ENCODE data around the gene ATP8B3.

- TF ChIP-seq, protein P1, sequence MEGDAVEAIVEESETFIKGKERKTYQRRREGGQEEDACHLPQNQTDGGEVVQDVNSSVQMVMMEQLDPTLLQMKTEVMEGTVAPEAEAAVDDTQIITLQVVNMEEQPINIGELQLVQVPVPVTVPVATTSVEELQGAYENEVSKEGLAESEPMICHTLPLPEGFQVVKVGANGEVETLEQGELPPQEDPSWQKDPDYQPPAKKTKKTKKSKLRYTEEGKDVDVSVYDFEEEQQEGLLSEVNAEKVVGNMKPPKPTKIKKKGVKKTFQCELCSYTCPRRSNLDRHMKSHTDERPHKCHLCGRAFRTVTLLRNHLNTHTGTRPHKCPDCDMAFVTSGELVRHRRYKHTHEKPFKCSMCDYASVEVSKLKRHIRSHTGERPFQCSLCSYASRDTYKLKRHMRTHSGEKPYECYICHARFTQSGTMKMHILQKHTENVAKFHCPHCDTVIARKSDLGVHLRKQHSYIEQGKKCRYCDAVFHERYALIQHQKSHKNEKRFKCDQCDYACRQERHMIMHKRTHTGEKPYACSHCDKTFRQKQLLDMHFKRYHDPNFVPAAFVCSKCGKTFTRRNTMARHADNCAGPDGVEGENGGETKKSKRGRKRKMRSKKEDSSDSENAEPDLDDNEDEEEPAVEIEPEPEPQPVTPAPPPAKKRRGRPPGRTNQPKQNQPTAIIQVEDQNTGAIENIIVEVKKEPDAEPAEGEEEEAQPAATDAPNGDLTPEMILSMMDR (IDR thresholded peaks at IDR 0.05), result no peak
- no peak for TF ChIP-seq POLR2A (IDR thresholded peaks at IDR 0.05)
These were observed 10.1 kb upstream of the ATP8B3 start for GRCh38 chr19:1822210-1822609.

Data from Peyer's patch (tissue), 4 donors.